HepG2 (cell line): ENCODE results near the gene LIMS2. TPM values are rescaled to one million over a fixed set of nuclear protein-coding genes. Genes with fewer than 3 reads are reported as not detected.

Source experiments
- ATAC-seq: fragments of 200-7000 bp; cut with Tn5 transposase; 3 replicates; pipeline ENCODE4 v1.9.1; 2020; ENCODE audit warnings: mild to moderate bottlenecking, moderate library complexity
- BruUV-seq: library from RNA; stranded (reverse); fragments of 400-500 nt; replicated peaks from 2 replicates; lab custom pipeline; 2021; lab: Mats Ljungman, UMichigan
- CTCF ChIA-PET: fragments of 300-600 bp; formaldehyde crosslinking; extraction: SDS; loops from one replicate; lab custom pipeline; 2021; ENCODE audit warnings: low total read pairs, inconsistent platforms, low intra/inter-chr PET ratio; lab: Yijun Ruan, JAX
- POLR2A ChIA-PET: fragments of 350-600 bp; sonication (Branson Sonifier 250); formaldehyde crosslinking; loops from one replicate; lab custom pipeline; 2020; ENCODE audit warnings: antibody characterized with exemption, inconsistent platforms; lab: Yijun Ruan, JAX
- DNase-seq: peaks from one replicate; pipeline ENCODE4 v3.0.0-alpha.2; 2015; ENCODE audit warnings: low spot score
- FAIRE-seq: peaks from 3 replicates; lab custom pipeline; 2011; peaks lifted over from hg19 to GRCh38; lab: Jason Lieb, UNC
- H2AFZ ChIP-seq: one replicate; pipeline ENCODE4 v1.6.1; 2011; ENCODE audit warnings: low read length, inconsistent platforms
- H3K27ac ChIP-seq: fragments of 300-600 bp; 3 replicates; pipeline ENCODE4 v1.8.0; 2011; ENCODE audit warnings: mixed run types, mild to moderate bottlenecking, mixed read lengths, low read length, inconsistent platforms; ENCODE audit not compliant: insufficient read depth; ENCODE audit errors: extremely low read length
- H3K27me3 ChIP-seq, 2 experiments: fragments of 200-600 bp in 1 of 2; 2 replicates in 1 of 2; 3 replicates in 1 of 2; pipeline versions ENCODE4 v1.6.0 to v1.8.0; 2011; ENCODE audit warnings: low read length in 2 of 2, mild to moderate bottlenecking in 2 of 2, moderate library complexity in 2 of 2, inconsistent platforms in 1 of 2; ENCODE audit not compliant: insufficient read depth in 2 of 2, control insufficient read depth in 1 of 2
- H3K36me3 ChIP-seq, 2 experiments: fragments of 200-600 bp in 1 of 2; replicated peaks in 1 of 2; 2 replicates in 1 of 2; 3 replicates in 1 of 2; pipeline versions ENCODE4 v1.5.1 to v1.8.0; 2011; ENCODE audit warnings: low read length in 2 of 2, inconsistent platforms in 1 of 2; ENCODE audit not compliant: insufficient read depth in 2 of 2, control insufficient read depth in 1 of 2
- H3K4me1 ChIP-seq: 2 replicates; pipeline ENCODE4 v1.5.1; 2012; ENCODE audit warnings: low read length, inconsistent platforms; ENCODE audit not compliant: insufficient read depth
- H3K4me2 ChIP-seq: 2 replicates; pipeline ENCODE4 v1.6.0; 2011; ENCODE audit warnings: low read depth, low read length, inconsistent platforms
- H3K4me3 ChIP-seq, 3 experiments: fragments of 200-600 bp in 1 of 3; sonication (generic), shearing (Covaris generic) in 1 of 3; replicated peaks in 1 of 3; 2 replicates each; pipeline ENCODE4 v1.5.1; 2011 to 2016; ENCODE audit warnings: low read length in 3 of 3, inconsistent platforms in 2 of 3, low read depth in 2 of 3, mild to moderate bottlenecking in 2 of 3, control low read depth in 1 of 3, mixed read lengths in 1 of 3; ENCODE audit not compliant: insufficient read depth in 1 of 3
- H3K79me2 ChIP-seq: one replicate; pipeline ENCODE4 v1.6.1; 2011; ENCODE audit warnings: low read length, inconsistent platforms; ENCODE audit not compliant: insufficient read depth
- H3K9ac ChIP-seq: 2 replicates; pipeline ENCODE4 v1.6.0; 2011; ENCODE audit warnings: mild to moderate bottlenecking, low read depth, low read length, inconsistent platforms; ENCODE audit not compliant: insufficient read depth
- H3K9me3 ChIP-seq: 2 replicates; pipeline ENCODE4 v1.5.1; 2012; ENCODE audit warnings: mild to moderate bottlenecking, low read length
- H4K20me1 ChIP-seq: 2 replicates; pipeline ENCODE4 v1.6.0; 2011; ENCODE audit warnings: inconsistent platforms, mild to moderate bottlenecking, low read length, moderate library complexity; ENCODE audit not compliant: insufficient read depth
- DNMT1 ChIP-seq: sonication (generic); formaldehyde crosslinking; IDR thresholded peaks from 2 replicates; pipeline ENCODE4 v1.5.1; 2020; ENCODE audit warnings: mild to moderate bottlenecking, missing genetic modification reagents
- HNRNPH1 ChIP-seq: fragments of 200-400 bp; formaldehyde crosslinking; optimal IDR thresholded peaks from 2 replicates; pipeline ENCODE3; 2017; ENCODE audit warnings: mild to moderate bottlenecking, low read depth, low read length
- HOXA9 ChIP-seq: sonication (generic); formaldehyde crosslinking; IDR thresholded peaks from 2 replicates; pipeline ENCODE4 v1.8.1; 2022; ENCODE audit warnings: missing genetic modification reagents, mild to moderate bottlenecking, moderate library complexity, borderline replicate concordance
- SPEN ChIP-seq: sonication (generic); formaldehyde crosslinking; IDR thresholded peaks from 2 replicates; pipeline ENCODE4 v1.5.1; 2020; ENCODE audit warnings: low read depth, mild to moderate bottlenecking, missing genetic modification reagents
- TAF15 ChIP-seq: fragments of 200-400 bp; formaldehyde crosslinking; IDR thresholded peaks from one replicate; pipeline ENCODE4 v1.6.1; 2018; ENCODE audit warnings: mild to moderate bottlenecking, low read depth, low read length; ENCODE audit not compliant: poor library complexity, severe bottlenecking
- YEATS4 ChIP-seq: sonication (generic); formaldehyde crosslinking; IDR thresholded peaks from 2 replicates; pipeline ENCODE4 v1.4.0; 2020; ENCODE audit warnings: missing genetic modification reagents, borderline replicate concordance
- ZNF530 ChIP-seq: sonication (generic); formaldehyde crosslinking; IDR thresholded peaks from 2 replicates; pipeline ENCODE4 v1.5.0; 2020; ENCODE audit warnings: low read depth, mild to moderate bottlenecking, missing genetic modification reagents
- ZZZ3 ChIP-seq: sonication (generic); formaldehyde crosslinking; IDR thresholded peaks from 2 replicates; pipeline ENCODE4 v1.4.0; 2020; ENCODE audit warnings: missing genetic modification reagents, mild to moderate bottlenecking, borderline replicate concordance
- WGBS: methylation state at CpG from one replicate; pipeline ENCODE4 v1.1.6; 2017; ENCODE audit warnings: low lambda C conversion rate; 5-methylcytosine and 5-hydroxymethylcytosine counted together
- in situ Hi-C: cut with HindIII; loops from 2 replicates; pipeline ENCODE4 v1.10.0; 2017; ENCODE audit warnings: low pct_unique_long_range_greater_than_20kb; ENCODE audit not compliant: extremely low pct_ligation_motif_present
- intact Hi-C: fragments of 100-400 bp; cut with micrococcal nuclease; formaldehyde crosslinking; loops from one replicate; pipeline ENCODE4 v1.10.0; 2022; ENCODE audit not compliant: unreplicated experiment
- polyA plus RNA-seq, 8 experiments: library from polyadenylated mRNA; depleted of rRNA in 3 of 8; stranded (reverse) in 7 of 8; unstranded in 1 of 8; fragments of >200 nt; fragmentation: Illumina TruSeq in 4 of 8; extraction: Trizol in 4 of 8; gene quantifications; 2 replicates each; pipeline versions ENCODE4 v1.2.1 to v1.2.3, GENCODE V29; 2011 to 2016; ENCODE audit warnings: low read depth in 4 of 8, missing spikeins in 1 of 8, mixed read lengths in 1 of 8; ENCODE audit not compliant: insufficient read depth in 1 of 8
- total RNA-seq, 5 experiments: library from RNA; depleted of rRNA; stranded (reverse); fragments of >200 nt; fragmentation: Illumina TruSeq; extraction: Trizol; gene quantifications; 2 replicates each; pipeline ENCODE4 v1.2.3, GENCODE V29; 2016; ENCODE audit warnings: low read depth in 1 of 5
- TF ChIP-seq, protein P1 (sequence below): sonication (generic); formaldehyde crosslinking; IDR thresholded peaks from 2 replicates; pipeline ENCODE4 v1.4.0; 2020; ENCODE audit warnings: missing genetic modification reagents, mild to moderate bottlenecking, borderline replicate concordance
- TF ChIP-seq, protein P2 (sequence below): IDR thresholded peaks from 2 replicates; pipeline ENCODE4 v1.6.1; 2016; ENCODE audit warnings: missing biosample characterization, missing genetic modification reagents, low read depth

LIMS2 gene
- total and polyA plus RNA-seq, 2 of the 13 experiments (the other 11 are each of a cell fraction or from before 2014, with no cell fraction given): 1.0 to 1.9 TPM

- TF ChIP-seq HNRNPH1 (no peak), YEATS4 (CRISPR knock-in tag) (no peak), HOXA9 (CRISPR knock-in tag) (no peak), SPEN (CRISPR knock-in tag) (no peak)
- TF ChIP-seq, protein P1, sequence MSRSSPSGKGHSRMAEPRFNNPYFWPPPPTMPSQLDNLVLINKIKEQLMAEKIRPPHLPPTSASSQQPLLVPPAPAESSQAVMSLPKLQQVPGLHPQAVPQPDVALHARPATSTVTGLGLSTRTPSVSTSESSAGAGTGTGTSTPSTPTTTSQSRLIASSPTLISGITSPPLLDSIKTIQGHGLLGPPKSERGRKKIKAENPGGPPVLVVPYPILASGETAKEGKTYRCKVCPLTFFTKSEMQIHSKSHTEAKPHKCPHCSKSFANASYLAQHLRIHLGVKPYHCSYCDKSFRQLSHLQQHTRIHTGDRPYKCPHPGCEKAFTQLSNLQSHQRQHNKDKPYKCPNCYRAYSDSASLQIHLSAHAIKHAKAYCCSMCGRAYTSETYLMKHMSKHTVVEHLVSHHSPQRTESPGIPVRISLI (CRISPR knock-in tag): no peak
Measured at GRCh38 chr2:127604986-127605385, 70.3 kb downstream of the LIMS2 start (continued).

DNA sequence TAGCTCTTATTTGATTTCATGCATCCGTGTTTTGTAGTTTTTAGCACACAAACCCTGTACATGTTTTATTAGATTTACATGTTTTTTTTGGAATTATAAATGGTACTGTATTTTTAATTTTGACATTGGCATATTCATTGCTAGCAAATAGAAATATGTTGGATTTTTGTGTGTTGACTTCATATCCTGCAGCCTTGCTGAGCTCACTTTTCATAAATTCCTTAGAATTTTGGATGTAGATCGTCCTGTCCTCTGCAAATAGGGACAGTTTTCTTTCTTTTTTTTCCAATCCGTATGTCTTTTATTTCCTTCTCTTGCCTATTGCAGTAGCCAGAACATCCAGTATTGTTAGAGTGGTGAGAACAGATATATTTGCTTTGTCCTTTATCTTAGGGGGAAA is 76.1 kb downstream of the LIMS2 start:
- ChIA-PET CTCF (no interaction called here), POLR2A (no interaction called here)
- Histone ChIP-seq H2AFZ (no peak overlapping the region), H3K9ac (no peak overlapping the region), H3K27me3 (peaks cover 0 to 19% of the 10 kb centered on the region in 2 experiments; a peak in 2 of 5 replicates), H3K4me1 (no peaks in the 10 kb centered on the region), H3K4me2 (no peak overlapping the region), H3K27ac (no peak overlapping the region), H3K9me3 (no peaks in the 10 kb centered on the region), H3K36me3 (no peaks in the 10 kb centered on the region), H3K4me3 (no peak overlapping the region), H4K20me1 (no peaks in the 10 kb centered on the region), H3K79me2 (no peaks in the 10 kb centered on the region)
- no peak for DNase-seq
- intact Hi-C loops (loop anchor here (10.0 kb wide), 1 partner anchor 226 kb away; no protein-coding TSS in a partner anchor), in situ Hi-C loops (no loop called here)
- BruUV-seq: no TSS peak
- WGBS: 21% methylated on average over 3 of the region's 3 CpGs
- TF ChIP-seq ZNF530 (CRISPR knock-in tag): no peak
- TF ChIP-seq ZZZ3 (CRISPR knock-in tag): no peak
- no peak for TF ChIP-seq DNMT1 (CRISPR knock-in tag)
- no peak for TF ChIP-seq TAF15
- TF ChIP-seq, protein P2, sequence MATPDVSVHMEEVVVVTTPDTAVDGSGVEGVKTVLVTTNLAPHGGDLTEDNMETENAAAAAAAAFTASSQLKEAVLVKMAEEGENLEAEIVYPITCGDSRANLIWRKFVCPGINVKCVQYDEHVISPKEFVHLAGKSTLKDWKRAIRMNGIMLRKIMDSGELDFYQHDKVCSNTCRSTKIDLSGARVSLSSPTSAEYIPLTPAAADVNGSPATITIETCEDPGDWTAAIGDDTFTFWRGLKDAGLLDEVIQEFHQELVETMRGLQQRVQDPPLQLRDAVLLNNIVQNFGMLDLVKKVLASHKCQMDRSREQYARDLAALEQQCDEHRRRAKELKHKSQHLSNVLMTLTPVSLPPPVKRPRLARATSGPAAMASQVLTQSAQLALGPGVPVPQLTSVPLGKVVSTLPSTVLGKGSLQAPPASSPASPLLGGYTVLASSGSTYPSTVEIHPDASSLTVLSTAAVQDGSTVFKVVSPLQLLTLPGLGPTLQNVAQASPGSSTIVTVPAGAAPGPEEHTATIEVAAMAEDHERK (CRISPR knock-in tag): no peak
- no peak for FAIRE-seq
- no peak for ATAC-seq
